PC-9 (cell line): ENCODE data around the gene PPP1R9B. TPM values are rescaled to one million over a fixed set of nuclear protein-coding genes. Genes with fewer than 3 reads are reported as not detected.

Experiments used
- BruUV-seq: library from RNA; stranded (reverse); fragments of 400-500 nt; replicated peaks from 2 replicates; lab custom pipeline; 2021; lab: Mats Ljungman, UMichigan
- CTCF ChIA-PET: fragments of 300-600 bp; sonication (Branson Sonifier 250); formaldehyde crosslinking; loops from one replicate; lab custom pipeline; 2022; ENCODE audit warnings: antibody characterized with exemption; lab: Charles Lee
- POLR2A ChIA-PET: fragments of 300-600 bp; sonication (Branson Sonifier 250); formaldehyde crosslinking; loops from one replicate; lab custom pipeline; 2022; ENCODE audit warnings: antibody characterized with exemption; ENCODE audit not compliant: unreplicated experiment; lab: Charles Lee
- DNase-seq, 2 experiments: peaks; one replicate each; pipeline versions ENCODE4 v3.0.0 to v3.0.0-alpha.2; 2015 to 2022; ENCODE audit warnings: mixed read lengths in 1 of 2
- H2AFZ ChIP-seq: fragments of 200-600 bp; sonication (generic); 2 replicates; pipeline ENCODE4 v1.8.1; 2017; ENCODE audit warnings: antibody characterized with exemption
- H3F3A ChIP-seq: fragments of 200-600 bp; sonication (generic); 2 replicates; pipeline ENCODE4 v1.8.1; 2017; ENCODE audit warnings: antibody characterized with exemption, mild to moderate bottlenecking, low read depth; ENCODE audit not compliant: insufficient read depth
- H3K27ac ChIP-seq: fragments of 200-600 bp; sonication (generic); 2 replicates; pipeline ENCODE4 v1.6.1; 2016; ENCODE audit warnings: mixed run types
- H3K27me3 ChIP-seq: fragments of 200-600 bp; sonication (generic); 2 replicates; pipeline ENCODE4 v1.6.1; 2016; ENCODE audit warnings: low read depth, mixed run types; ENCODE audit not compliant: insufficient read depth
- H3K36me3 ChIP-seq: fragments of 200-600 bp; sonication (generic); 2 replicates; pipeline ENCODE4 v1.6.1; 2016; ENCODE audit warnings: low read depth, mixed run types
- H3K4me1 ChIP-seq: fragments of 200-600 bp; sonication (generic); replicated peaks from 2 replicates; pipeline ENCODE4 v1.6.1; 2016; ENCODE audit warnings: mixed run types; ENCODE audit not compliant: insufficient read depth
- H3K4me2 ChIP-seq: fragments of 200-600 bp; sonication (generic); 2 replicates; pipeline ENCODE4 v1.6.1; 2017; ENCODE audit warnings: mixed run types
- H3K4me3 ChIP-seq: fragments of 200-600 bp; sonication (generic); 2 replicates; pipeline ENCODE4 v1.6.1; 2016; ENCODE audit warnings: mixed run types
- H3K79me2 ChIP-seq: fragments of 200-600 bp; sonication (generic); 2 replicates; pipeline ENCODE4 v1.6.1; 2017; ENCODE audit warnings: low read depth, mixed run types
- H3K9me2 ChIP-seq: fragments of 200-600 bp; sonication (generic); 2 replicates; pipeline ENCODE4 v1.8.1; 2017; ENCODE audit warnings: mild to moderate bottlenecking; ENCODE audit not compliant: insufficient read depth
- H3K9me3 ChIP-seq: fragments of 200-600 bp; sonication (generic); 2 replicates; pipeline ENCODE4 v1.8.1; 2016; ENCODE audit warnings: low read depth; ENCODE audit not compliant: insufficient read depth
- H4K20me1 ChIP-seq: fragments of 200-600 bp; sonication (generic); 2 replicates; pipeline ENCODE4 v1.8.1; 2017; ENCODE audit not compliant: insufficient read depth
- EZH2 ChIP-seq: fragments of 200-600 bp; sonication (generic); IDR thresholded peaks from 2 replicates; pipeline ENCODE4 v1.8.0; 2017; ENCODE audit warnings: antibody characterized with exemption, low read depth
- intact Hi-C: fragments of 100-400 bp; cut with micrococcal nuclease; formaldehyde crosslinking; loops from one replicate; pipeline ENCODE4 v1.10.0; 2022; ENCODE audit not compliant: unreplicated experiment
- total RNA-seq: library from RNA; stranded (reverse); gene quantifications from 2 replicates; pipeline ENCODE4 v1.2.3, GENCODE V29; 2021
- TF ChIP-seq, protein P1 (sequence below): fragments of 200-600 bp; sonication (generic); conservative IDR thresholded peaks from 2 replicates; pipeline ENCODE4 v1.6.1; 2017; ENCODE audit warnings: mixed run types, antibody characterized with exemption, mild to moderate bottlenecking, moderate library complexity

PPP1R9B gene
- total RNA-seq, 1 experiment from 2014 or later: 35.8 TPM

DNA sequence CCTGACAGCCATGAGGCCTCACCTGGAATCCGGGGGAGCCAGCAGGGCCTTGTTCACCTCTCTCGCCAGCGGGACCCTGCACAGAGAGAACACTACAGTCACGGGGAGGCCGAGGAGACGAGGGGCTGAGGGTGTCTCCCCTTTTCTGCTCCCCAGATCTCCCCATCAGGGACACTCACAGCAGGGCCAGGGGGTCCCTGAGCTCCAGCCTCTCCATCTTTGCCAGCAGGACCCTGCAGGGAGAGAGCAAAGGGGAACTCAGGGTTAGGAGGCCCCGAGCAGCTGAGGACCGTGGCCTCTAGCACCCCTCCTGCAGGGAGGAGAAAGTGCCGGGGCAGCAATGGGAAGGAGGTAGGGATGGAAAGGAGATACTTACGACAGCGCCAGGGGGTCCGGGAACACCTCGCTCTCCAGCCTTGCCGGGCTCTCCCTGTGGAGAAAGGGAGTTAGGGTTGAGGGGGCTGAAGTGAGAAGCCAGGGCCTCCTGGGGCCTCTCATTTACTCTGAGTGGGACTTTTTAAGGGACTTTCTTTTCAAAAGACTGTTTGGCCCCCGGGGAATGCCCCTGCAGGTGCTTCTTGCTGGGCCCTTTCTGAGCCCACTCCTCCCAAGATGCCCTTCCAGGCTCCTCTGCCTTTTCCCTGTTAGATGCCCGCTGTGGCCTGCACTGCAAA is 42.3 kb upstream of the PPP1R9B start:
- H3K9me3 ChIP-seq: no peaks in the 10 kb centered on the region
- no TSS peak for BruUV-seq
- H4K20me1 ChIP-seq: no peaks in the 10 kb centered on the region
- DNase-seq: no peak
- no peaks in the 10 kb centered on the region for H3K79me2 ChIP-seq
- TF ChIP-seq EZH2: no peak
- TF ChIP-seq, protein P1, sequence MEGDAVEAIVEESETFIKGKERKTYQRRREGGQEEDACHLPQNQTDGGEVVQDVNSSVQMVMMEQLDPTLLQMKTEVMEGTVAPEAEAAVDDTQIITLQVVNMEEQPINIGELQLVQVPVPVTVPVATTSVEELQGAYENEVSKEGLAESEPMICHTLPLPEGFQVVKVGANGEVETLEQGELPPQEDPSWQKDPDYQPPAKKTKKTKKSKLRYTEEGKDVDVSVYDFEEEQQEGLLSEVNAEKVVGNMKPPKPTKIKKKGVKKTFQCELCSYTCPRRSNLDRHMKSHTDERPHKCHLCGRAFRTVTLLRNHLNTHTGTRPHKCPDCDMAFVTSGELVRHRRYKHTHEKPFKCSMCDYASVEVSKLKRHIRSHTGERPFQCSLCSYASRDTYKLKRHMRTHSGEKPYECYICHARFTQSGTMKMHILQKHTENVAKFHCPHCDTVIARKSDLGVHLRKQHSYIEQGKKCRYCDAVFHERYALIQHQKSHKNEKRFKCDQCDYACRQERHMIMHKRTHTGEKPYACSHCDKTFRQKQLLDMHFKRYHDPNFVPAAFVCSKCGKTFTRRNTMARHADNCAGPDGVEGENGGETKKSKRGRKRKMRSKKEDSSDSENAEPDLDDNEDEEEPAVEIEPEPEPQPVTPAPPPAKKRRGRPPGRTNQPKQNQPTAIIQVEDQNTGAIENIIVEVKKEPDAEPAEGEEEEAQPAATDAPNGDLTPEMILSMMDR: no peak
- no peaks in the 10 kb centered on the region for H3K9me2 ChIP-seq
- no peak overlapping the region for H3K4me2 ChIP-seq
- no peaks in the 10 kb centered on the region; the same call in 1 of the 2 replicates for H3F3A ChIP-seq
- CTCF ChIA-PET: no interaction called here
- no peak overlapping the region for H3K4me3 ChIP-seq
- peaks cover 8% of the 10 kb centered on the region for H3K4me1 ChIP-seq
- POLR2A ChIA-PET: no interaction called here
- no peaks in the 10 kb centered on the region for H3K36me3 ChIP-seq
- no peaks in the 10 kb centered on the region for H3K27me3 ChIP-seq
- no peak overlapping the region for H2AFZ ChIP-seq
- no peak overlapping the region for H3K27ac ChIP-seq
- intact Hi-C loops: no loop called here

DNA sequence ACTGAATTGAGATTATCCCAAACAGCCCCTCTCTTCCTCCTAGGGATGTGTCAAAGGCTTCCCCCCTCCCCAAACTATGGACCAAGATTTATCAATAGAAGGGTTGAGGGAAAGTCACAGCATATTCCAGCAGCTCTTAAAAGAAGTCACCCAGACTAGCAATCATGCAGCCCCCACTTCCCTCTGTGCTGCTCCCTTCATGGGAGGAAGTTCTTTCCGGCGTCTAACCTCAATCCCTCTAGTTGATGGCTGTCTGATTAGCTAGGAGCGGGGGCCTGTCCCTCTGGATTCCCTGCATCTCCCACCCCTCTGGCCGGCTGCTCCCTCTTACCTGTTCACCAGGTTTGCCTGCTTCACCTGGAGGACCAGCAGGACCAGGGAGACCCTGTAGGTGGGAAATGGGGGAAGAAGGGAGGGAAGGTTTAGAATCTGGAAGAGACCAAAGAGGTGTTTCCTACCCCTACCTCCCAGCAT is 41.7 kb upstream of the PPP1R9B start:
- TF ChIP-seq, protein P1: no peak
- no peak for TF ChIP-seq EZH2
- Histone ChIP-seq H3K4me1 (peaks cover 6% of the 10 kb centered on the region), H3K4me2 (no peak overlapping the region), H3K27ac (no peak overlapping the region), H3F3A (no peaks in the 10 kb centered on the region; the same call in 1 of the 2 replicates), H3K9me2 (no peaks in the 10 kb centered on the region), H4K20me1 (no peaks in the 10 kb centered on the region), H3K4me3 (no peak overlapping the region), H2AFZ (no peak overlapping the region), H3K36me3 (no peaks in the 10 kb centered on the region), H3K9me3 (no peaks in the 10 kb centered on the region), H3K27me3 (no peaks in the 10 kb centered on the region), H3K79me2 (no peaks in the 10 kb centered on the region)
- BruUV-seq: no TSS peak
- no peak for DNase-seq
- intact Hi-C loops: no loop called here
- POLR2A ChIA-PET: no interaction called here
- CTCF ChIA-PET: no interaction called here

DNA sequence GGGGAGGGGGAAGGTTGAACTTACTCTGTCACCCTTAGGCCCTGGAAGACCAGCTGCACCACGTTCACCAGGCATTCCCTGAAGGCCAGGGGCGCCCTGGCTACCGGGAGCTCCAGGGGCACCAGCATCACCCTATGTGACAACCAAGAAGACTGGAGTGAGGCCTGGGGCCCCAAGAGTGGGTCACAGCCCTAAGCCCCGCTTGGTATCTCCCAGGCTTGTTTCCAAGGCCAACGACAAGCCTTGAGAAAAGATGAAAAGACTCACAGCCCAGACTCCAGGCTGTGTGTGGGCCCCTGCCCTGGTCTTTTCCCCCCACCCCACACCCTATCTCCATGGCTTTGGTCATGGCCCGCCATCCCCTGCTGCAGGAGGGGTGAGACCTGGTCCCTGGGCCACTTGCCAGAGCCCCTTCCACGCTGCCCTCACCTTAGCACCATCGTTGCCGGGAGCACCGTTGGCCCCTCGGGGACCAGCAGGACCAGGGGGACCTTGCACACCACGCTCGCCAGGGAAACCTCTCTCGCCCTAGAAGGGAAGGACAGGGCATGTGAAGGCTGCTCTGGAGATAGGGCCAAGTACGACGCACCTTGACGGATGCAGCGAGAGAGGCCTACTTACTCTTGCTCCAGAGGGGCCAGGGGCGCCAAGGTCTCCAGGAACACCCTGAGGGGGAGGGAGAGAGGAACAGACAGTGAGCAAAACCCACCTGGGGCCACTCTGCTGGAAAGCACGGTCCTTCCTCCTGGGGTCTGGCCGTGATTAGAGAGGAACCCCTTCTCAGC is 41.1 kb upstream of the PPP1R9B start:
- H3K27me3 ChIP-seq: no peaks in the 10 kb centered on the region
- H3K4me2 ChIP-seq: no peak overlapping the region
- no peaks in the 10 kb centered on the region; the same call in 1 of the 2 replicates for H3F3A ChIP-seq
- ChIA-PET POLR2A (no interaction called here), CTCF (no interaction called here)
- no peak for DNase-seq
- no peak for TF ChIP-seq EZH2
- TF ChIP-seq, protein P1: no peak
- no peaks in the 10 kb centered on the region for H3K79me2 ChIP-seq
- intact Hi-C loops: no loop called here
- no peaks in the 10 kb centered on the region; the same call in 1 of the 2 replicates for H3K4me1 ChIP-seq
- H3K9me3 ChIP-seq: no peaks in the 10 kb centered on the region
- H3K27ac ChIP-seq: no peak overlapping the region
- no TSS peak for BruUV-seq
- no peaks in the 10 kb centered on the region for H3K9me2 ChIP-seq
- no peaks in the 10 kb centered on the region for H4K20me1 ChIP-seq
- H3K36me3 ChIP-seq: no peaks in the 10 kb centered on the region
- H3K4me3 ChIP-seq: no peak overlapping the region
- H2AFZ ChIP-seq: no peak overlapping the region
